Measurements from ENCODE around the gene ADAM22. TPM values are rescaled to one million over a fixed set of nuclear protein-coding genes. Genes with fewer than 3 reads are reported as not detected.

The ADAM22 gene
- total and polyA plus RNA-seq, 9 donors = 1.0 to 18.0 (median 5.5) TPM

- intact Hi-C loops (cut with DNase I) = no loop called here
- no peak for DNase-seq
- Histone ChIP-seq H3K36me3 (no peaks in the 10 kb centered on the region), H3K4me3 (no peak overlapping the region), H3K27ac (no peak overlapping the region), H3K4me1 (ENCODE audit: insufficient read depth) (no peaks in the 10 kb centered on the region), H3K9me3 (no peaks in the 10 kb centered on the region), H3K27me3 (no peaks in the 10 kb centered on the region)
- no peak for TF ChIP-seq POLR2A (IDR thresholded peaks at IDR 0.05)
- TF ChIP-seq EP300 (IDR thresholded peaks at IDR 0.05) = no peak
- TF ChIP-seq, protein P1, sequence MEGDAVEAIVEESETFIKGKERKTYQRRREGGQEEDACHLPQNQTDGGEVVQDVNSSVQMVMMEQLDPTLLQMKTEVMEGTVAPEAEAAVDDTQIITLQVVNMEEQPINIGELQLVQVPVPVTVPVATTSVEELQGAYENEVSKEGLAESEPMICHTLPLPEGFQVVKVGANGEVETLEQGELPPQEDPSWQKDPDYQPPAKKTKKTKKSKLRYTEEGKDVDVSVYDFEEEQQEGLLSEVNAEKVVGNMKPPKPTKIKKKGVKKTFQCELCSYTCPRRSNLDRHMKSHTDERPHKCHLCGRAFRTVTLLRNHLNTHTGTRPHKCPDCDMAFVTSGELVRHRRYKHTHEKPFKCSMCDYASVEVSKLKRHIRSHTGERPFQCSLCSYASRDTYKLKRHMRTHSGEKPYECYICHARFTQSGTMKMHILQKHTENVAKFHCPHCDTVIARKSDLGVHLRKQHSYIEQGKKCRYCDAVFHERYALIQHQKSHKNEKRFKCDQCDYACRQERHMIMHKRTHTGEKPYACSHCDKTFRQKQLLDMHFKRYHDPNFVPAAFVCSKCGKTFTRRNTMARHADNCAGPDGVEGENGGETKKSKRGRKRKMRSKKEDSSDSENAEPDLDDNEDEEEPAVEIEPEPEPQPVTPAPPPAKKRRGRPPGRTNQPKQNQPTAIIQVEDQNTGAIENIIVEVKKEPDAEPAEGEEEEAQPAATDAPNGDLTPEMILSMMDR (IDR thresholded peaks at IDR 0.05) = no peak
- WGBS, 3 donors = 87 to 90% (median 89%) methylated on average over 5 of the region's 5 CpGs
Observed at GRCh38 chr7:88184848-88185304, 250.8 kb downstream of the ADAM22 start.

GRCh38 chr7:88185650-88186049 lies 251.6 kb downstream of the ADAM22 start:
- TF ChIP-seq, protein P1 (IDR thresholded peaks at IDR 0.05) = no peak
- TF ChIP-seq EP300 (IDR thresholded peaks at IDR 0.05) = no peak
- no peak for TF ChIP-seq POLR2A (IDR thresholded peaks at IDR 0.05)
- intact Hi-C loops (cut with DNase I) = no loop called here
- no peaks in the 10 kb centered on the region for H3K4me1 ChIP-seq (ENCODE audit: insufficient read depth)
- H3K36me3 ChIP-seq = no peaks in the 10 kb centered on the region
- no peaks in the 10 kb centered on the region for H3K9me3 ChIP-seq
- H3K4me3 ChIP-seq = no peak overlapping the region
- H3K27me3 ChIP-seq = no peaks in the 10 kb centered on the region
- no peak overlapping the region for H3K27ac ChIP-seq
- no peak for DNase-seq

DNA sequence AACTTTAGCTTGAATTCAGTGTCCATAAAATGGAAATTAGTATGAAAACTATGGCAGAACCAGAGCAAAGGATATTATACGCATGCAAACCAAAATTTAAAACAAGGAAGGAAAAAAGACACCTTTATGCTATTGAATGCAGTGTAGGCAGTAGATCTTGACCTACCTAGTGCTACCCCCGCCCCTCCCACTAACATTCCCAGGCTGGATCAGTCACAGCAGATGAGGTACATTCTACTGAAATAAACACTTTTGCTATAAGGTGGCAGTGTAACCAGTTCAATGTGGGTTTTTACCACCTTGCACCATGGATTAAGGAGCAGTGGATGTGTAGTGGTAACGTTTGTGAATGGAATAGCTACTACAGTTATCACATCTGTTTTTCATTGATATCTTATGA lies 257.9 kb downstream of the ADAM22 start:
- intact Hi-C loops (cut with DNase I) = no loop called here
- DNase-seq = no peak
- Histone ChIP-seq H3K27ac (no peak overlapping the region), H3K36me3 (no peaks in the 10 kb centered on the region), H3K4me1 (ENCODE audit: insufficient read depth) (no peaks in the 10 kb centered on the region), H3K27me3 (no peaks in the 10 kb centered on the region), H3K9me3 (no peaks in the 10 kb centered on the region), H3K4me3 (no peak overlapping the region)
- TF ChIP-seq POLR2A (IDR thresholded peaks at IDR 0.05) (no peak), EP300 (IDR thresholded peaks at IDR 0.05) (no peak)
- TF ChIP-seq, protein P1 (IDR thresholded peaks at IDR 0.05) = no peak
- WGBS, 3 donors = 75 to 77% (median 76%) methylated on average over 3 of the region's 3 CpGs

GRCh38 chr7:88200261-88200660 lies 266.2 kb downstream of the ADAM22 start:
- intact Hi-C loops (cut with DNase I) = no loop called here
- TF ChIP-seq, protein P1 (IDR thresholded peaks at IDR 0.05) = no peak
- TF ChIP-seq EP300 (IDR thresholded peaks at IDR 0.05) (no peak), POLR2A (IDR thresholded peaks at IDR 0.05) (no peak)
- H3K27me3 ChIP-seq = no peaks in the 10 kb centered on the region
- H3K4me1 ChIP-seq (ENCODE audit: insufficient read depth) = no peaks in the 10 kb centered on the region
- no peak overlapping the region for H3K4me3 ChIP-seq
- H3K27ac ChIP-seq = no peak overlapping the region
- no peaks in the 10 kb centered on the region for H3K9me3 ChIP-seq
- H3K36me3 ChIP-seq = no peaks in the 10 kb centered on the region
- 54 to 66% (median 61%) methylated on average over 3 of the region's 3 CpGs for WGBS, 3 donors
- no peak for DNase-seq

Measured in ovary (tissue), 9 donors.